ENCODE data around the gene ZNHIT3.

GRCh38 chr17:36459045-36459444 lies 27.4 kb upstream of the ZNHIT3 start:
- TF ChIP-seq, protein P1, sequence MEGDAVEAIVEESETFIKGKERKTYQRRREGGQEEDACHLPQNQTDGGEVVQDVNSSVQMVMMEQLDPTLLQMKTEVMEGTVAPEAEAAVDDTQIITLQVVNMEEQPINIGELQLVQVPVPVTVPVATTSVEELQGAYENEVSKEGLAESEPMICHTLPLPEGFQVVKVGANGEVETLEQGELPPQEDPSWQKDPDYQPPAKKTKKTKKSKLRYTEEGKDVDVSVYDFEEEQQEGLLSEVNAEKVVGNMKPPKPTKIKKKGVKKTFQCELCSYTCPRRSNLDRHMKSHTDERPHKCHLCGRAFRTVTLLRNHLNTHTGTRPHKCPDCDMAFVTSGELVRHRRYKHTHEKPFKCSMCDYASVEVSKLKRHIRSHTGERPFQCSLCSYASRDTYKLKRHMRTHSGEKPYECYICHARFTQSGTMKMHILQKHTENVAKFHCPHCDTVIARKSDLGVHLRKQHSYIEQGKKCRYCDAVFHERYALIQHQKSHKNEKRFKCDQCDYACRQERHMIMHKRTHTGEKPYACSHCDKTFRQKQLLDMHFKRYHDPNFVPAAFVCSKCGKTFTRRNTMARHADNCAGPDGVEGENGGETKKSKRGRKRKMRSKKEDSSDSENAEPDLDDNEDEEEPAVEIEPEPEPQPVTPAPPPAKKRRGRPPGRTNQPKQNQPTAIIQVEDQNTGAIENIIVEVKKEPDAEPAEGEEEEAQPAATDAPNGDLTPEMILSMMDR (conservative IDR thresholded peaks at IDR 0.05; ENCODE audit: low read depth in 2 of 2), result no peak
- TF ChIP-seq REST (IDR thresholded peaks at IDR 0.05; ENCODE audit: unreplicated experiment) (no peak), JUNB (IDR thresholded peaks at IDR 0.05; ENCODE audit: unreplicated experiment) (no peak), POLR2AphosphoS5 (IDR thresholded peaks at IDR 0.05; ENCODE audit: low read depth) (no peak), ZNF114 (CRISPR knock-in tag; IDR thresholded peaks at IDR 0.05) (no peak), EZH2 (IDR thresholded peaks at IDR 0.05; ENCODE audit: low read depth, unreplicated experiment) (no peak), EZH2phosphoT487 (IDR thresholded peaks at IDR 0.05; ENCODE audit: unreplicated experiment) (no peak), CREB1 (CRISPR knock-in tag; IDR thresholded peaks at IDR 0.05; ENCODE audit: low read depth) (no peak), ZNF331 (CRISPR knock-in tag; IDR thresholded peaks at IDR 0.05; ENCODE audit: low read depth) (no peak), STAT1 (IDR thresholded peaks at IDR 0.05; ENCODE audit: unreplicated experiment) (no peak), NANOG (IDR thresholded peaks at IDR 0.05; ENCODE audit: borderline replicate concordance) (no peak), ZNF462 (CRISPR knock-in tag; IDR thresholded peaks at IDR 0.05) (no peak)
- TF ChIP-seq, protein P2, sequence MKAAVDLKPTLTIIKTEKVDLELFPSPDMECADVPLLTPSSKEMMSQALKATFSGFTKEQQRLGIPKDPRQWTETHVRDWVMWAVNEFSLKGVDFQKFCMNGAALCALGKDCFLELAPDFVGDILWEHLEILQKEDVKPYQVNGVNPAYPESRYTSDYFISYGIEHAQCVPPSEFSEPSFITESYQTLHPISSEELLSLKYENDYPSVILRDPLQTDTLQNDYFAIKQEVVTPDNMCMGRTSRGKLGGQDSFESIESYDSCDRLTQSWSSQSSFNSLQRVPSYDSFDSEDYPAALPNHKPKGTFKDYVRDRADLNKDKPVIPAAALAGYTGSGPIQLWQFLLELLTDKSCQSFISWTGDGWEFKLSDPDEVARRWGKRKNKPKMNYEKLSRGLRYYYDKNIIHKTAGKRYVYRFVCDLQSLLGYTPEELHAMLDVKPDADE (IDR thresholded peaks at IDR 0.05), result no peak
